ENCODE measurements around the gene NAT8L.

NAT8L gene

GRCh38 chr4:2061186-2062131 is 2.3 kb downstream of the NAT8L start:
- no peak for DNase-seq (ENCODE audit: low spot score)
- no peak for TF ChIP-seq CTCF (IDR thresholded peaks at IDR 0.05; ENCODE audit: extremely low read depth, insufficient read depth, missing control alignments)
- in situ Hi-C loops (cut with MboI; ENCODE audit: low pct_unique_long_range_greater_than_20kb, low sequenced_read_pairs, unreplicated experiment): no loop called here

GRCh38 chr4:2062168-2062807 is 3.2 kb downstream of the NAT8L start:
- TF ChIP-seq CTCF (IDR thresholded peaks at IDR 0.05; ENCODE audit: extremely low read depth, insufficient read depth, missing control alignments): no peak
- in situ Hi-C loops (cut with MboI; ENCODE audit: low pct_unique_long_range_greater_than_20kb, low sequenced_read_pairs, unreplicated experiment): no loop called here
- DNase-seq (ENCODE audit: low spot score): no peak

- DNase-seq (ENCODE audit: low spot score): peak; percentile 39
- in situ Hi-C loops (cut with MboI; ENCODE audit: low pct_unique_long_range_greater_than_20kb, low sequenced_read_pairs, unreplicated experiment): no loop called here
- TF ChIP-seq CTCF (IDR thresholded peaks at IDR 0.05; ENCODE audit: extremely low read depth, insufficient read depth, missing control alignments): no peak
Measured at GRCh38 chr4:2062808-2063524, 3.8 kb downstream of the NAT8L start.

GRCh38 chr4:2063557-2064275 is 4.6 kb downstream of the NAT8L start:
- DNase-seq (ENCODE audit: low spot score): no peak
- no peak for TF ChIP-seq CTCF (IDR thresholded peaks at IDR 0.05; ENCODE audit: extremely low read depth, insufficient read depth, missing control alignments)
- in situ Hi-C loops (cut with MboI; ENCODE audit: low pct_unique_long_range_greater_than_20kb, low sequenced_read_pairs, unreplicated experiment): no loop called here

GRCh38 chr4:2064276-2064991 is 5.3 kb downstream of the NAT8L start:
- no peak for DNase-seq (ENCODE audit: low spot score)
- no peak for TF ChIP-seq CTCF (IDR thresholded peaks at IDR 0.05; ENCODE audit: extremely low read depth, insufficient read depth, missing control alignments)
- in situ Hi-C loops (cut with MboI; ENCODE audit: low pct_unique_long_range_greater_than_20kb, low sequenced_read_pairs, unreplicated experiment): no loop called here
